Lung microvascular endothelial cell (primary cell): ENCODE measurements around the gene SCUBE1. TPM values are rescaled to one million over a fixed set of nuclear protein-coding genes. Genes with fewer than 3 reads are reported as not detected.

Experiments used
- DNase-seq, 2 donors: peaks; one replicate each; pipeline versions ENCODE4 v3.0.0 to v3.0.0-alpha.2; 2010; ENCODE audit warnings: low read depth in 2 of 2
- total RNA-seq: library from RNA; depleted of rRNA; stranded (reverse); fragments of >200 nt; gene quantifications from 2 replicates; pipeline ENCODE4 v1.2.1, GENCODE V29; 2014

Gene SCUBE1
- total RNA-seq, 1 donor from 2014 or later = 0.20 TPM

DNA sequence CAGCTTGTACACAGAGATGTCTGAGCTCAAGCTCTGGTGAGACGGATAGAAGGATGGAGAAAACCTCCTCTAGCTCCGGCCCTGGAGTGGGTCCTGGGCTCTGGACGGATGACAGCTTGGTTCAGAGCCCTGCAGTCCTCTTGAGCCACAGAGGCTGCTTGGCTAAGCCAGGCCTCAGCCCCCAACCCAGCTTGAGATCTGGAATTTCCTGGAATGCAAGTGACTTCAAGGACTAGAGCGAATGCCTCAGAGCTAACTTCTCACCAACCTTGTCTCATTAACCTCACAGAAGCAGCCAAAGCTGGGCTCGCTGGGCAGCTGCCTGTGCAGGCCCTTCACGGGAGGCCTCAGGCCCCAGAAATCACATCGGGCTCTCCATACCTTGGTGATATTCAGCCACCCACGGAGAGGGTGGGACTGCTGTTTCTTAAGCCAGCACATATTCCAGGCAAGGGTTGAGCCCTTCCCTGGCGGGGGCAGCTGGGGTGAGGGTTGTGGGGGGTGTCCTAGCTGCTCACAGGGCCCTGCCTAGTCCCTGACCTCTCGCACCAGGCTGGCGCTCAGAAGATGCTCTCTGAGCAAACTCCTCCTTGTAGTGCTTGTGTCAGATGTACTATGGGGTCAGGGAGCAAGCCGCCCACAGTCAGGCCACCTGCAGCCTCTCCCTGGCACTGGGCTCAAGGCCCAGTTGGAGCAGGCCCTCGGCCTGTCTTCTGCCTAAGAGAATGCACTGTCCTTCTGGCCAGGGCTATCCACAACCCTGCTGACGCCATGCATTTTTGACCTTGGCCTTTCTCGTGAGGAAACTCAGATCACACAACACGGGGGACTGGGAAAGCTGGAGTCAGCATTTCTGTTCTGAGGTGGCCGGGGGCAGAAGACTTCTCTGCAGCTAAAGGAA lies 82.6 kb downstream of the SCUBE1 start:
- DNase-seq = peak in 1 of 2 donors; percentile 7

DNA sequence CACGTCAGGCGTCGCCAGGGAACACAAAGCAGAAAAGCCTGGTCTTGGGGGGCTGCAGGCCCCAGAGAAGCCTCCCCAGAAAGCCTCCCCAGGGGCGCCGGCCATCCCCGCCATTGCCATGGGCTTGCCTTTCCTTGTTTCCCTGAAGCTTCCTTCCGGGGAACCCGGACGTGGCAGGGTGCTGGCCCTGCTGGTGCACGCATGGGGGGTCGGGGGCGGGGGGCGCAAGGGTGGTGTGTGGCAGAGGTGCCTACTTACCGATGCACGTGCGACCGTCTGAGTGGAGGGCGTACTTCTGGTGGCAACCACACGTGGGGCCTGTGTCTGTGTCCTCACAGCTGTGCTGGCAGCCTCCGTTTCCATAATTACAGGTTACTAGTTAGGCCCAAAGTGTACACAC lies 85.2 kb downstream of the SCUBE1 start:
- no peak for DNase-seq

DNA sequence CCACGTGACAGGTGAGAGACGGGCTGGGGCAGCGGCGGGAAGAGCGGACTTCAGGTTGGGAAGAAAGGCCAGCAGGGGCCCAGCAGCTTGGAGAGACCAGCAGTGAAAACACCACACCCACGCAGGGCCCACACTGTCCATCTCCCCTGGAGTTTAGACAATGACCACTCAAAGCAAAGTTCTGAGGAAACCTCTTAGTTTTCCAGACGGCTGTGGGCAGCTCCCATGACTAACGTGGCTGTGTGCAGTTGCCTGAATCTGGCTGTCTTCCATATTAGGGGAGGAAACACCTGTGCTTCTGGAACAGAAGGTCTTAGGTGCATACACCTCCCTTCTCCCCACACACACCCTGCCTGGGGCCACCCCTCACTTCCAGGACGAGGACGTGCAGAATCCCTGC lies 85.6 kb downstream of the SCUBE1 start:
- DNase-seq = peak; percentile 76 to 81

GRCh38 chr22:43256976-43257545 lies 86.1 kb downstream of the SCUBE1 start:
- DNase-seq = no peak

DNA sequence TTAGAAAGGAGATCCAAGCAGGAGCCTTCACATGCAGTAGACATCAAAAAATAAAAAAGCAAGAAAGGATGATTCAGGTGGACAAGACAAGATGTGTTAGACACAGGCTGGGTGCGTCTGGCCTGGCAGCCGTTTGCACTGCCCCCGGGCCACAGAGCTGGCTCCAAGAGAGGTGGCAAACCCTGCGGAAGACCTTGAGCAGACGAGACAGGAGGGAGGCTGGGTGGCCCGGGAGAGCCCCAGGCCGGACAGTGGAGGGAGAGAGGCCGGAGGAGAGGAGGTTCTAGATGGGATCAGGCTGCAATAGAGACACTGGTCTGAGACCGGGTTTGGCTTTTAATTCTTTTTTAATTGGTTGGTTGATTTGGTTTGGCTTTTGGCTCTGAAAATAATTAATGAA lies 86.6 kb downstream of the SCUBE1 start:
- DNase-seq = no peak

GRCh38 chr22:43255299-43255698 lies 87.9 kb downstream of the SCUBE1 start:
- DNase-seq = no peak

GRCh38 chr22:43253839-43254238 lies 89.3 kb downstream of the SCUBE1 start:
- DNase-seq = no peak

DNA sequence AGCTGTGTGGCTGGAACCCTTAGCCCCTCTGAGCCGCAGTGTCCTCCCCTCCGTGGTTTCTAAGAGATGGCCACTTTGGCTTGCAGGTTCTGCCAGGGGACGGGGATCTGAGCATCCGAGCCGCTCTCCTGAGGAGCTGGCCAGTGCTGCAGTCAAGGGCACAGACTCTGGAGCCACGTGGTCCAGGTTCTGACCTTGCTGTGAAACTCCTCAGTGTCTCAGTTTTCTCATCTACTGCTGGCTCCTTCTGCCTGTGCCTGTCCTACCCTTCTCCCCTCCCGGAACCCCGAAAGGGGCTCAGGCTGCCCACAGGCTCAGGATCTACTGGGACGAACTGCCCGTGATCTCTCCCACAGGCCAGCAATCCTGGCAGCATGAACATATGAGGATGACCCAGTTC lies 90.9 kb downstream of the SCUBE1 start:
- no peak for DNase-seq

DNA sequence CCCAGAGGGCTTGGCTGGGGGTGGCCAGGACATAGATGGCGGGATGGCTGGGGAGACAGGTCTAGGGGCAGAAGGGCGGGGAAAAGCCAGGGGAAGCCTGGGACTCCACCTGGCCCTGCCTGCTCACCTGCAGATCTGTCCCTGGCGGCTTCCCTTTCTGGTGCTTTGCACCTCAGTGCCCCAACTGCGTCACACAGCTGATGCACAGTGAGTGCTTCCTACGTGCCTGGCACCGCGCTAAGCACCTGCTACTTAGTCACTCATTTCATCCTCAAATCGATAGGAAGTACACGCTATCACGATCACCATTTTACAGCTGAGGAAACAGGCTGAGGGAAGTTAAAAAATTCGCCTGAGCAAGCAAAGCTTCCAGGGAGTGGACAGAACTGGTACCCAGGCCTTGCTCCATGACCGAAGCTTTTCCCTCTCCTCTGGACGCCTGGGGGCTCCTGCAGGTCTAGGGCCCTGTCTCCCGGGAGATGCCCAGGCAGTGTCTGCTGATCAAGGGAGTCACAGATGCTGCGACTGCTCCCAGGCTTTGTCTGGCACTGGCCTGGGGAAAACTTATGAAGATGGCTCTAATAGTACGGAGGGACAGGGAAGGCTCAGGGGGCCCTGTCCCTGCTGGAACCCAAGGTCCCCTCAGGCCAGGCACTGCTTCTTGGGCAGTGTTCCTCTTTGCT lies 93.2 kb downstream of the SCUBE1 start:
- no peak for DNase-seq

DNA sequence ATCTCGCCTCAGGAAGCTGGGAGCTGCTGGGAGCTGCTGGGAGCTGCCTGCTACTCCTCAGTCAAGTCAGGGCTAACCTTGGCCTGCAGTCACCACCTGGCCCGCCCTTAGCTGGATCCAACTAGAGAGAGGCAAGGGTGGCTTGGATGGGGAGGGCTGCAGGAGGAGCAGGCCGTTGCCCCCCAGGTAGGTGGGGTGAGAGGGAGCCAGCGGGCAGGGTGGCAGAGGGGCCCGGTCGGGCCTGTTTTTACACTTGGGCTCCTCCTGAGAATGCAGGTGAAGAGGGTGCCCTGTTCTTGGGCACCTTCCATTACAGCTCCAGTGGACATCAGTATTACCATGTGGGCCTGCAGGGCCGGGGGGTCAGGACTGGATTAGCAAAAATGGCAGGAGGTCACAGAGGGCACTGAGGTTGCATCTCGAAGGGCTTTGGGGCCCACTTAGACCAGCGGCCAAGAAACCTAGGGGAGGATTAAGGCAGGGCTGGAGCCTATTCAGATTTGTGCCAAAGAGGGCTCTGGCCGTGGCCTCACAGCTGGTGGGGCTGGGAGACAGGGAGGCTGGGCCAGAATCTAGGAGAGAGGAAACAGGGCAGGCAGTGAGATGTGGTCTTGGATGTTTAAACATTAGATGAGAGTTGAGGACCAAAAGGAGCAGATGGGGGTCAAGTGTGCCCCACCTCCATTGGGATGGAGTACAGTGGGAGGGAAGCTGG lies 95.5 kb downstream of the SCUBE1 start:
- no peak for DNase-seq

DNA sequence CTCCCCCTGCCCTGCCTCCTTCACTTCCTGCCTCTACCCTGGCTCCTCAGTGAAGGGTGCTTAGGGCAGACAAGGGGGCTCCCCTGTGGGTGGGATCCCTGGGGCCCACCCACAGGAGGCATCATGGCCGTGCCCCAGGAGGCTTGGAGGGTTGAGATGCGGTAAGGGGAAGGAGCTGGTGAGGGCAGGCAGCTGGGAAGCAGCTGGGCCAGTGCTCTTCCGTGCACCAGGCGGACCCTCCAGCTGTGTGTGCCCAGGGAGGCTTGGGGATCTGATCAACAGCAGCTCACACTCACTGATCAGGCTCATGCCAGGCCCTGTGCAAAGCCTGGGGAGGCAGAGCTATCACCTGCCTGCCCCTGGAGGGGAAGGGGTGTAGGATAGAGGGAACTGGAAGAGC lies 97.0 kb downstream of the SCUBE1 start:
- DNase-seq = no peak

GRCh38 chr22:43245717-43246116 lies 97.5 kb downstream of the SCUBE1 start:
- DNase-seq = no peak

- DNase-seq = no peak
These were observed 98.2 kb downstream of the SCUBE1 start for GRCh38 chr22:43244803-43245527.

DNA sequence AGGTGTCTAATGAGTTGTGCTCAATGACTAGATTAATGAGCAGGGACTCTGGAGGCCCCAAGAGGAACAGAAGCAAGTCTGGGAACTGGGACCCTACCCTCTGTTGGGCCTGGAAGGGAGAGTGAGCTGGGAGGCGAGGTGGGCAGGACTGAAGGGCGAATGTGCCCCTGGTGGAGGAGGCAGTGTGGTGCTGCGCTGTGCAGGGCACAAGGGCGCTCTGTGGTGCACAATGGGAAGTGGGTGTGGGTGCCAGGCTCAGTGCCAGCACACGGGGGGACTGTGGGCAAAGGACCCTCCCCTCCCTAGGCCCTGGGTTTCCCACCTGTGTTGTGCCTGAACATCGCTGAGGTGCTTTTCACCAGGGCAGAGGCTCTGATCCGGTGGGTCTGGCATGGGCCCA lies 98.8 kb downstream of the SCUBE1 start:
- DNase-seq = no peak

DNA sequence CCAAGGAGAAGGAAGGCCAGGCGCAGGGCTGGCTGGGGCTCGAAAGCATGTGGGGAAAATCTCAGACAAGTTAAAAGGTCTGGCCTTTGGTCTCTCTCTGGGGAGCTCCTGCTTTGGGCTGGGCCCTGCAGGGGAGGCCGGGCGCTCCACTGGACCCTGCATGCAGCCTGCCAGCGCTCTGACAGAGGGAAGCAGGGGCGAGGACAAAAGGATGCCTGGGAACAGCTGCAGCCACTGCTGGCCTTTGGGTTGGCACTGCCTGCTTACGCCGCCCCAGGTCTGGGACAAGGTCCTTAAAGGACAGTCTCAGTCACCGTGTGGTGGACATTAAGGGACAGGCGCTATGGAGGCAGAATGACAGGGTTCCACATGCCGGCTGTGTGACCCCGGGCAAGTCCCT lies 99.8 kb downstream of the SCUBE1 start:
- no peak for DNase-seq

GRCh38 chr22:43242627-43243026 lies 100.5 kb downstream of the SCUBE1 start:
- no peak for DNase-seq

GRCh38 chr22:43241699-43242386 lies 101.3 kb downstream of the SCUBE1 start:
- DNase-seq = no peak

- DNase-seq = no peak
These were observed 102.0 kb downstream of the SCUBE1 start for GRCh38 chr22:43241138-43241597.

GRCh38 chr22:43240614-43241013 lies 102.6 kb downstream of the SCUBE1 start:
- no peak for DNase-seq

DNA sequence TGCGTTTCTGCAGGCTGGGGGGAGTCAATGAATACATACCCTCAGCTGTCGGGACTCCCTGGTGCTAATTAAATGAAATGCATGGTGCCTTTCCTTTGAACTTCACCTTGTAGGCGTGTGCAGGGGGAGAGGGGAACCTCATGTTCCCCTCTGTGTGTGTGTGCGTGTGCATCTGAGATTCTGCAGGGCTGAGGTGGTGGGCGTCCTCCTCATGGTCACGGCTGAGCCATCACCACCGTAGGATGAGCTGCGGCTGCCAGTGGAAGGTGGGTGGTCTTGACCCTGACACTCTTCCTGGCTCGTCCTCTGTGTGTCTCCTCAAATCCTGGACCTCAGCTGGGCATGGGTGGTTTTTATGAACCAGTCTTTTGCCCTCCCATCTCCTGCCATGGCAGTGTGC lies 103.2 kb downstream of the SCUBE1 start:
- DNase-seq = no peak
